HEK293 (cell line): Measurements from ENCODE around the gene SLC6A17.
A peak's percentile ranks its signal among the peaks of the same experiment; 100 is the strongest.

Experiments
- CTCF ChIA-PET: fragments of 350-600 bp; formaldehyde crosslinking; extraction: SDS; loops from one replicate; lab custom pipeline; 2021; ENCODE audit warnings: antibody characterized with exemption; lab: Yijun Ruan, JAX
- POLR2A ChIA-PET: fragments of 300-600 bp; formaldehyde crosslinking; extraction: SDS; loops from one replicate; lab custom pipeline; 2020; ENCODE audit warnings: antibody characterized with exemption, inconsistent platforms; lab: Yijun Ruan, JAX
- H3K27ac ChIP-seq: fragments of 200-500 bp; sonication (Bioruptor generic); 2 replicates; pipeline ENCODE4 v1.5.1; 2014; ENCODE audit warnings: low read depth, low read length, control low read depth, inconsistent platforms; ENCODE audit errors: extremely low read depth
- H3K36me3 ChIP-seq, 2 experiments: fragments of 200-500 bp in 1 of 2; sonication (Bioruptor generic) in 1 of 2; 1 replicate in 1 of 2; 2 replicates in 1 of 2; pipeline ENCODE4 v1.5.1; 2014 to 2017; ENCODE audit warnings: inconsistent platforms in 2 of 2, low read length in 2 of 2; ENCODE audit not compliant: control insufficient read depth in 2 of 2, insufficient read depth in 1 of 2
- H3K4me1 ChIP-seq: fragments of 200-500 bp; sonication (Bioruptor generic); 2 replicates; pipeline ENCODE4 v1.5.1; 2014; ENCODE audit warnings: mild to moderate bottlenecking, low read length, inconsistent platforms; ENCODE audit not compliant: control insufficient read depth, insufficient read depth
- H3K4me3 ChIP-seq: 2 replicates; pipeline ENCODE4 v1.5.1; 2011; ENCODE audit warnings: low read depth, mild to moderate bottlenecking, control low read depth, low read length, moderate library complexity
- H3K9me3 ChIP-seq: fragments of 200-500 bp; sonication (Bioruptor generic); 2 replicates; pipeline ENCODE4 v1.5.1; 2014; ENCODE audit warnings: low read depth, low read length, inconsistent platforms; ENCODE audit not compliant: control insufficient read depth, insufficient read depth
- GLIS2 ChIP-seq: fragments of 450-650 bp; formaldehyde crosslinking; IDR thresholded peaks from 2 replicates; pipeline ENCODE4 v1.5.1; 2016; ENCODE audit warnings: missing biosample characterization, missing genetic modification characterization
- KLF17 ChIP-seq: fragments of 450-650 bp; formaldehyde crosslinking; IDR thresholded peaks from 2 replicates; pipeline ENCODE4 v1.5.1; 2016; ENCODE audit warnings: missing biosample characterization, missing genetic modification characterization
- MYNN ChIP-seq: fragments of 450-650 bp; formaldehyde crosslinking; IDR thresholded peaks from 2 replicates; pipeline ENCODE4 v1.5.1; 2016; ENCODE audit warnings: missing biosample characterization, missing genetic modification characterization, borderline replicate concordance
- PRDM6 ChIP-seq: fragments of 450-650 bp; formaldehyde crosslinking; IDR thresholded peaks from 2 replicates; pipeline ENCODE4 v1.5.1; 2017; ENCODE audit warnings: missing biosample characterization, missing genetic modification characterization
- SP7 ChIP-seq: fragments of 450-650 bp; formaldehyde crosslinking; IDR thresholded peaks from 2 replicates; pipeline ENCODE4 v1.5.1; 2016; ENCODE audit warnings: missing biosample characterization, missing genetic modification characterization
- TSHZ1 ChIP-seq: fragments of 450-650 bp; formaldehyde crosslinking; IDR thresholded peaks from 2 replicates; pipeline ENCODE4 v1.5.1; 2016; ENCODE audit warnings: missing biosample characterization, missing genetic modification characterization, borderline replicate concordance
- WT1 ChIP-seq: fragments of 450-650 bp; formaldehyde crosslinking; IDR thresholded peaks from 2 replicates; pipeline ENCODE4 v1.5.1; 2016; ENCODE audit warnings: missing biosample characterization, missing genetic modification characterization
- ZBTB48 ChIP-seq: fragments of 450-650 bp; formaldehyde crosslinking; IDR thresholded peaks from 2 replicates; pipeline ENCODE4 v1.5.1; 2016; ENCODE audit warnings: missing biosample characterization, missing genetic modification characterization
- ZFP41 ChIP-seq: fragments of 450-650 bp; formaldehyde crosslinking; IDR thresholded peaks from 2 replicates; pipeline ENCODE4 v1.5.1; 2016; ENCODE audit warnings: missing biosample characterization, missing genetic modification characterization, borderline replicate concordance
- ZFP69B ChIP-seq: fragments of 450-650 bp; formaldehyde crosslinking; IDR thresholded peaks from 2 replicates; pipeline ENCODE4 v1.5.1; 2016; ENCODE audit warnings: missing biosample characterization, missing genetic modification characterization
- ZNF121 ChIP-seq: fragments of 450-650 bp; formaldehyde crosslinking; IDR thresholded peaks from 2 replicates; pipeline ENCODE4 v1.5.1; 2016; ENCODE audit warnings: missing biosample characterization, missing genetic modification characterization
- ZNF138 ChIP-seq: fragments of 450-650 bp; formaldehyde crosslinking; IDR thresholded peaks from 2 replicates; pipeline ENCODE4 v1.5.1; 2016; ENCODE audit warnings: missing biosample characterization, missing genetic modification characterization, borderline replicate concordance
- ZNF202 ChIP-seq: fragments of 450-650 bp; formaldehyde crosslinking; IDR thresholded peaks from 2 replicates; pipeline ENCODE4 v1.5.1; 2016; ENCODE audit warnings: missing biosample characterization, missing genetic modification characterization, borderline replicate concordance
- ZNF341 ChIP-seq: fragments of 450-650 bp; formaldehyde crosslinking; IDR thresholded peaks from 2 replicates; pipeline ENCODE4; 2016; ENCODE audit warnings: low read depth, missing biosample characterization, missing genetic modification characterization
- ZNF391 ChIP-seq: fragments of 450-650 bp; formaldehyde crosslinking; IDR thresholded peaks from 2 replicates; pipeline ENCODE4 v1.5.1; 2016; ENCODE audit warnings: low read depth, missing biosample characterization, missing genetic modification characterization, borderline replicate concordance
- ZNF514 ChIP-seq: fragments of 450-650 bp; formaldehyde crosslinking; IDR thresholded peaks from 2 replicates; pipeline ENCODE4 v1.5.1; 2016; ENCODE audit warnings: missing biosample characterization, missing genetic modification characterization
- ZNF585B ChIP-seq: fragments of 450-650 bp; formaldehyde crosslinking; IDR thresholded peaks from 2 replicates; pipeline ENCODE4 v1.5.1; 2016; ENCODE audit warnings: missing biosample characterization, missing genetic modification characterization
- ZNF692 ChIP-seq: fragments of 450-650 bp; formaldehyde crosslinking; IDR thresholded peaks from 2 replicates; pipeline ENCODE4 v1.5.1; 2016; ENCODE audit warnings: missing biosample characterization, missing genetic modification characterization
- TF ChIP-seq, protein P1 (sequence below): fragments of 450-650 bp; formaldehyde crosslinking; IDR thresholded peaks from 2 replicates; pipeline ENCODE4 v1.5.1; 2016; ENCODE audit warnings: missing biosample characterization, missing genetic modification characterization

SLC6A17 gene

DNA sequence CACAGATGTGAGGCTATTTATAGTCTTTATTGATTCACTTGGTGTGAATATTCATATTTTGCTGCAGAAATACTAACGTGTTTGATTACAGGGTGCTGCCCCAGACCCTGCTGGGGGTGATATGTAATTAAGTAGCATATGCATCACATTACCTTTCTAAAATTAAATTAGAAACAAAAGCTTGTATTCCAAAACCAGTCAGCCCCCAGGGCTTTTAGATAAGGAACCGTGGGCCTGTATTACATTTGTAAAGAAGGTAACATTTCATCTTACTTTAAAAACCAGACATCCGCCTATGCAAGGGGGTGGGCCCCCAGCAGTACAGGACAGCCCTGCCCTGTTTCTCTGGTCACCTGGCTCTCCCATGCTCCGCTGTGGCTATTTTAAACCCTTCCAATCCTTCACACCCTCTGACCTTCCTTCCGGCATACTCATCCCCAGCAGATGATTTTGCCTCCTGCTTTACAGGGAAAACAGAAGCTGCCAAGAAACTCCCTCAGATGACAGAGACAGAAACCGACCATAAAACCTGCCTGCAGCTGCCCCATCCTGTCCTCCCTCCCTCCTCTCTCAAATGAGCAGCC is 37.8 kb downstream of the SLC6A17 start:
- POLR2A ChIA-PET, result no interaction called here
- H3K27ac ChIP-seq, result peak overlapping the region; percentile 29; the same call in 1 of the 2 replicates

GRCh38 chr1:110189181-110189580 is 38.9 kb downstream of the SLC6A17 start:
- no peak overlapping the region for H3K27ac ChIP-seq
- no peak overlapping the region for H3K4me3 ChIP-seq
- ChIA-PET POLR2A (no interaction called here), CTCF (interaction anchor here (0.9 to 1.1 kb wide), 2 partner anchors 14 to 123 kb away, joined by 3 to 4 read pairs; no protein-coding TSS in a partner anchor)
- H3K4me1 ChIP-seq, result peaks cover 13% of the 10 kb centered on the region
- H3K9me3 ChIP-seq, result no peaks in the 10 kb centered on the region
- H3K36me3 ChIP-seq, result no peaks in the 10 kb centered on the region
- TF ChIP-seq ZNF391 (tag by site-specific recombination) (no peak), ZNF138 (tag by site-specific recombination) (no peak), ZBTB48 (tag by site-specific recombination) (no peak), ZNF585B (tag by site-specific recombination) (no peak), ZNF121 (tag by site-specific recombination) (no peak), ZNF514 (tag by site-specific recombination) (no peak), ZFP69B (tag by site-specific recombination) (no peak), ZFP41 (no peak), ZNF202 (tag by site-specific recombination) (no peak), TSHZ1 (tag by site-specific recombination) (no peak), WT1 (tag by site-specific recombination) (no peak)
- TF ChIP-seq, protein P1, sequence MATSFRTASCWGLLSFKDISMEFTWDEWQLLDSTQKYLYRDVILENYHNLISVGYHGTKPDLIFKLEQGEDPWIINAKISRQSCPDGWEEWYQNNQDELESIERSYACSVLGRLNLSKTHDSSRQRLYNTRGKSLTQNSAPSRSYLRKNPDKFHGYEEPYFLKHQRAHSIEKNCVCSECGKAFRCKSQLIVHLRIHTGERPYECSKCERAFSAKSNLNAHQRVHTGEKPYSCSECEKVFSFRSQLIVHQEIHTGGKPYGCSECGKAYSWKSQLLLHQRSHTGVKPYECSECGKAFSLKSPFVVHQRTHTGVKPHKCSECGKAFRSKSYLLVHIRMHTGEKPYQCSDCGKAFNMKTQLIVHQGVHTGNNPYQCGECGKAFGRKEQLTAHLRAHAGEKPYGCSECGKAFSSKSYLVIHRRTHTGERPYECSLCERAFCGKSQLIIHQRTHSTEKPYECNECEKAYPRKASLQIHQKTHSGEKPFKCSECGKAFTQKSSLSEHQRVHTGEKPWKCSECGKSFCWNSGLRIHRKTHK (tag by site-specific recombination), result no peak

More for the DNA sequence above, 37.8 kb downstream of the SLC6A17 start:
- TF ChIP-seq PRDM6 (tag by site-specific recombination), result 0 out of 2 replicates have a peak, but pooled peaks have one; percentile 33
- TF ChIP-seq GLIS2 (tag by site-specific recombination), result peak; percentile 42
- peak; percentile 68; the same call in 1 of the 2 replicates for TF ChIP-seq ZNF341
- TF ChIP-seq SP7, result peak; percentile 84
- TF ChIP-seq ZNF202 (tag by site-specific recombination), result no peak
- TF ChIP-seq MYNN (tag by site-specific recombination), result no peak
- TF ChIP-seq KLF17 (tag by site-specific recombination), result peak; percentile 63; the same call in 1 of the 2 replicates
- peak; percentile 30; the same call in 1 of the 2 replicates for TF ChIP-seq ZNF692 (tag by site-specific recombination)
- no peaks in the 10 kb centered on the region for H3K9me3 ChIP-seq
- H3K4me3 ChIP-seq, result no peak overlapping the region
- CTCF ChIA-PET, result interaction anchor here (0.6 to 1.5 kb wide), 6 partner anchors 9 to 272 kb away, joined by 3 to 13 read pairs (median 3); no protein-coding TSS in a partner anchor
- H3K4me1 ChIP-seq, result peaks cover 13% of the 10 kb centered on the region
- no peaks in the 10 kb centered on the region for H3K36me3 ChIP-seq
